IMR-90 (cell line): Measurements from ENCODE around the gene BCAT1.

Source experiments
- BHLHE40 ChIP-seq: fragments of 150-350 bp; IDR thresholded peaks from 2 replicates; pipeline ENCODE4 v1.6.1; 2016; ENCODE audit warnings: mild to moderate bottlenecking, low read depth, low read length
- CEBPB ChIP-seq: IDR thresholded peaks from 2 replicates; pipeline ENCODE4 v1.6.1; 2012; ENCODE audit warnings: low read depth, low read length, improper control_type of control experiment
- CHD1 ChIP-seq: IDR thresholded peaks from 2 replicates; pipeline ENCODE4 v1.6.1; 2012; ENCODE audit warnings: low read depth, low read length, improper control_type of control experiment
- MXI1 ChIP-seq: IDR thresholded peaks from 2 replicates; pipeline ENCODE4 v1.6.1; 2012; ENCODE audit warnings: low read depth, mild to moderate bottlenecking, low read length, moderate library complexity, borderline replicate concordance
- POLR2A ChIP-seq: IDR thresholded peaks from 2 replicates; pipeline ENCODE4 v1.6.1; 2012; ENCODE audit warnings: mild to moderate bottlenecking, low read depth, low read length
- RAD21 ChIP-seq: IDR thresholded peaks from 2 replicates; pipeline ENCODE4 v1.6.1; 2012; ENCODE audit warnings: low read length, improper control_type of control experiment
- TF ChIP-seq, protein P1 (sequence below): conservative IDR thresholded peaks from 2 replicates; pipeline ENCODE4 v1.5.1; 2012; ENCODE audit warnings: mild to moderate bottlenecking, low read depth, low read length, improper control_type of control experiment

- TF ChIP-seq, protein P1, sequence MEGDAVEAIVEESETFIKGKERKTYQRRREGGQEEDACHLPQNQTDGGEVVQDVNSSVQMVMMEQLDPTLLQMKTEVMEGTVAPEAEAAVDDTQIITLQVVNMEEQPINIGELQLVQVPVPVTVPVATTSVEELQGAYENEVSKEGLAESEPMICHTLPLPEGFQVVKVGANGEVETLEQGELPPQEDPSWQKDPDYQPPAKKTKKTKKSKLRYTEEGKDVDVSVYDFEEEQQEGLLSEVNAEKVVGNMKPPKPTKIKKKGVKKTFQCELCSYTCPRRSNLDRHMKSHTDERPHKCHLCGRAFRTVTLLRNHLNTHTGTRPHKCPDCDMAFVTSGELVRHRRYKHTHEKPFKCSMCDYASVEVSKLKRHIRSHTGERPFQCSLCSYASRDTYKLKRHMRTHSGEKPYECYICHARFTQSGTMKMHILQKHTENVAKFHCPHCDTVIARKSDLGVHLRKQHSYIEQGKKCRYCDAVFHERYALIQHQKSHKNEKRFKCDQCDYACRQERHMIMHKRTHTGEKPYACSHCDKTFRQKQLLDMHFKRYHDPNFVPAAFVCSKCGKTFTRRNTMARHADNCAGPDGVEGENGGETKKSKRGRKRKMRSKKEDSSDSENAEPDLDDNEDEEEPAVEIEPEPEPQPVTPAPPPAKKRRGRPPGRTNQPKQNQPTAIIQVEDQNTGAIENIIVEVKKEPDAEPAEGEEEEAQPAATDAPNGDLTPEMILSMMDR = peak; percentile 25; the same call in 1 of the 2 replicates
- TF ChIP-seq BHLHE40 (peak; percentile 33), CHD1 (peak; percentile 85; the same call in 1 of the 2 replicates), RAD21 (peak; percentile 22; the same call in 1 of the 2 replicates), CEBPB (peak; percentile 98), POLR2A (peak; percentile 91), MXI1 (peak; percentile 100)
Measured at GRCh38 chr12:24948757-24949722, at the start of gene BCAT1.
